HEK293T (cell line): Measurements from ENCODE around the gene SH2D2A.

ENCODE experiments used
- CTCF ChIA-PET: fragments of 350-600 bp; formaldehyde crosslinking; extraction: SDS; loops from one replicate; lab custom pipeline; 2021; ENCODE audit warnings: antibody characterized with exemption, inconsistent platforms; lab: Yijun Ruan, JAX
- POLR2A ChIA-PET: fragments of 350-600 bp; formaldehyde crosslinking; extraction: SDS; loops from one replicate; lab custom pipeline; 2020; ENCODE audit warnings: antibody characterized with exemption, inconsistent platforms; lab: Yijun Ruan, JAX
- DNase-seq: peaks from one replicate; pipeline ENCODE4 v3.0.0; 2012; ENCODE audit warnings: mixed read lengths; ENCODE audit errors: extremely low spot score
- ARNT ChIP-seq: fragments of 450-650 bp; IDR thresholded peaks from 2 replicates; pipeline ENCODE4 v1.6.1; 2017; ENCODE audit warnings: mild to moderate bottlenecking
- BHLHE40 ChIP-seq: fragments of 450-650 bp; IDR thresholded peaks from 2 replicates; pipeline ENCODE4 v1.6.1; 2016; ENCODE audit warnings: mild to moderate bottlenecking, moderate library complexity, borderline replicate concordance
- CTBP1 ChIP-seq: fragments of 450-650 bp; IDR thresholded peaks from 2 replicates; pipeline ENCODE4 v1.6.1; 2016; ENCODE audit warnings: borderline replicate concordance
- ELF4 ChIP-seq: fragments of 450-650 bp; IDR thresholded peaks from 2 replicates; pipeline ENCODE4 v1.6.1; 2017; ENCODE audit warnings: antibody characterized with exemption
- FOXA1 ChIP-seq: fragments of 450-650 bp; IDR thresholded peaks from 2 replicates; pipeline ENCODE4 v1.6.1; 2016; ENCODE audit warnings: mild to moderate bottlenecking
- FOXK2 ChIP-seq: fragments of 450-650 bp; IDR thresholded peaks from 2 replicates; pipeline ENCODE4 v1.6.1; 2016; ENCODE audit warnings: mild to moderate bottlenecking
- FOXM1 ChIP-seq: fragments of 450-650 bp; IDR thresholded peaks from 2 replicates; pipeline ENCODE4 v1.6.1; 2017; ENCODE audit warnings: mild to moderate bottlenecking, borderline replicate concordance
- HDGF ChIP-seq: fragments of 450-650 bp; IDR thresholded peaks from 2 replicates; pipeline ENCODE4 v1.6.1; 2017; ENCODE audit warnings: antibody characterized with exemption, borderline replicate concordance
- L3MBTL2 ChIP-seq: fragments of 450-650 bp; conservative IDR thresholded peaks from 2 replicates; pipeline ENCODE4 v1.6.1; 2016; ENCODE audit warnings: mild to moderate bottlenecking
- LEF1 ChIP-seq: fragments of 450-650 bp; IDR thresholded peaks from 2 replicates; pipeline ENCODE4 v1.6.1; 2017; ENCODE audit warnings: mild to moderate bottlenecking, borderline replicate concordance
- NFRKB ChIP-seq: fragments of 450-650 bp; IDR thresholded peaks from 2 replicates; pipeline ENCODE4 v1.6.1; 2016; ENCODE audit warnings: mild to moderate bottlenecking, moderate library complexity
- SP1 ChIP-seq: fragments of 450-650 bp; IDR thresholded peaks from 2 replicates; pipeline ENCODE4 v1.6.1; 2017
- SUZ12 ChIP-seq: fragments of 450-650 bp; IDR thresholded peaks from 2 replicates; pipeline ENCODE4 v1.6.1; 2016; ENCODE audit warnings: mild to moderate bottlenecking
- TARDBP ChIP-seq: fragments of 450-650 bp; IDR thresholded peaks from 2 replicates; pipeline ENCODE4 v1.6.1; 2016
- ZNF384 ChIP-seq: fragments of 450-650 bp; IDR thresholded peaks from 2 replicates; pipeline ENCODE4 v1.6.1; 2016
- TF ChIP-seq, protein P1 (sequence below): fragments of 450-650 bp; IDR thresholded peaks from 2 replicates; pipeline ENCODE4 v1.6.1; 2016

SH2D2A gene

GRCh38 chr1:156845055-156845952 is 28.7 kb upstream of the SH2D2A start:
- CTCF ChIA-PET, result interaction anchor here (0.7 to 0.9 kb wide), 2 partner anchors 13 to 23 kb away, joined by 3 read pairs; no protein-coding TSS in a partner anchor
- POLR2A ChIA-PET, result no interaction called here
- TF ChIP-seq SUZ12, result no peak
- TF ChIP-seq LEF1, result no peak
- TF ChIP-seq ARNT, result no peak
- no peak for TF ChIP-seq BHLHE40
- no peak for DNase-seq

- ChIA-PET POLR2A (no interaction called here), CTCF (no interaction called here)
- TF ChIP-seq FOXK2, result no peak
- no peak for TF ChIP-seq SP1
- TF ChIP-seq LEF1, result no peak
- TF ChIP-seq, protein P1, sequence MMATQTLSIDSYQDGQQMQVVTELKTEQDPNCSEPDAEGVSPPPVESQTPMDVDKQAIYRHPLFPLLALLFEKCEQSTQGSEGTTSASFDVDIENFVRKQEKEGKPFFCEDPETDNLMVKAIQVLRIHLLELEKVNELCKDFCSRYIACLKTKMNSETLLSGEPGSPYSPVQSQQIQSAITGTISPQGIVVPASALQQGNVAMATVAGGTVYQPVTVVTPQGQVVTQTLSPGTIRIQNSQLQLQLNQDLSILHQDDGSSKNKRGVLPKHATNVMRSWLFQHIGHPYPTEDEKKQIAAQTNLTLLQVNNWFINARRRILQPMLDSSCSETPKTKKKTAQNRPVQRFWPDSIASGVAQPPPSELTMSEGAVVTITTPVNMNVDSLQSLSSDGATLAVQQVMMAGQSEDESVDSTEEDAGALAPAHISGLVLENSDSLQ, result no peak
- no peak for TF ChIP-seq NFRKB
- TF ChIP-seq BHLHE40, result no peak
- TF ChIP-seq ZNF384, result no peak
- TF ChIP-seq L3MBTL2, result no peak
- no peak for TF ChIP-seq FOXA1
- no peak for TF ChIP-seq TARDBP
- TF ChIP-seq ELF4, result no peak
- TF ChIP-seq CTBP1, result no peak
- no peak for TF ChIP-seq HDGF
- no peak for TF ChIP-seq FOXM1
- TF ChIP-seq ARNT, result no peak
- TF ChIP-seq SUZ12, result no peak
- DNase-seq, result no peak
Measured at GRCh38 chr1:156844638-156845037, 28.0 kb upstream of the SH2D2A start.

GRCh38 chr1:156844102-156844501 is 27.5 kb upstream of the SH2D2A start:
- ChIA-PET POLR2A (no interaction called here), CTCF (interaction anchor here (1.1 kb wide), 1 partner anchor 46 kb away, joined by 5 read pairs; no protein-coding TSS in a partner anchor)
- no peak for TF ChIP-seq ELF4
- TF ChIP-seq NFRKB, result no peak
- no peak for TF ChIP-seq FOXA1
- no peak for TF ChIP-seq TARDBP
- no peak for TF ChIP-seq L3MBTL2
- TF ChIP-seq SP1, result no peak
- TF ChIP-seq ARNT, result no peak
- TF ChIP-seq, protein P1, result no peak
- TF ChIP-seq BHLHE40, result no peak
- no peak for TF ChIP-seq HDGF
- TF ChIP-seq ZNF384, result no peak
- TF ChIP-seq LEF1, result no peak
- no peak for TF ChIP-seq SUZ12
- no peak for TF ChIP-seq FOXM1
- TF ChIP-seq CTBP1, result no peak
- TF ChIP-seq FOXK2, result no peak
- no peak for DNase-seq

- ChIA-PET CTCF (interaction anchor here (1.1 kb wide), 1 partner anchor 48 kb away, joined by 5 read pairs; no protein-coding TSS in a partner anchor), POLR2A (no interaction called here)
- DNase-seq, result no peak
- no peak for TF ChIP-seq HDGF
- TF ChIP-seq LEF1, result no peak
- no peak for TF ChIP-seq ELF4
- TF ChIP-seq L3MBTL2, result no peak
- TF ChIP-seq CTBP1, result no peak
- TF ChIP-seq SUZ12, result no peak
- no peak for TF ChIP-seq ARNT
- TF ChIP-seq BHLHE40, result no peak
Measured at GRCh38 chr1:156842618-156843300, 26.1 kb upstream of the SH2D2A start.

DNA sequence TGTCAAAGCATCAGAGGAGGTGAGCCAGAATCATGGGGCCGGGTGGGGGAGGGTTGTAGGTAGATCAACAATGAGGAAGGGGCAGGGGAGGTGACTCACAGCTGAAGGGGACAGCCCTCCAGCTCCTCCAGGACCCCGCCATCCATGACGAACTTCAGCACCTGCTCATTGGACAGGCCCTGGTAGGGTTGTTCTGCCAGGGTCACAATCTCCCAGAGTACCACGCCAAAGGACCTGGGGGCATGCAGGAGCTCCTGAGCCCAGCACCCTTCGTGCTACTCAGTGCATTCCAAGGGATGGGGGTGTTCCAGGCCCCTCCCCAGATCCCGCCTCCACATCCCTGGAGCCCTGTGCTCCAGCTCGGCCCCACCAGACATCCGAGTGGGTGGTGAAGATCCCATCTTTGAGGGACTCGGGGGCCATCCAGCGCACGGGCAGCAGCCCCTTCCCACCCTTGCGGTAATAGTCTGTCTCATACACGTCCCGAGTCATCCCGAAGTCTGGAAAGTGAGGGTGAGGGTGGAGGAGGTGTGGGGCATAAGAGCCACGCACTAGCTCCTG is 24.7 kb upstream of the SH2D2A start:
- no peak for DNase-seq
- CTCF ChIA-PET, result interaction anchor here (0.7 to 2.3 kb wide), 3 partner anchors 19 to 116 kb away, joined by 3 to 8 read pairs (median 4); partner anchors contain the start of gene NTRK1
- TF ChIP-seq L3MBTL2 (no peak), HDGF (no peak), ARNT (no peak), SUZ12 (no peak), ZNF384 (no peak)
- TF ChIP-seq, protein P1, result no peak
- POLR2A ChIA-PET, result interaction anchor here (1.1 to 1.7 kb wide), 2 partner anchors 19 to 94 kb away, joined by 4 to 5 read pairs; partner anchors contain the start of gene NTRK1
